OCI-LY3 (cell line): ENCODE results near the gene CNNM1.

Source experiments
- EZH2phosphoT487 ChIP-seq: fragments of 200-600 bp; shearing (Covaris generic); IDR thresholded peaks from 2 replicates; pipeline ENCODE4 v1.6.1; 2018; ENCODE audit warnings: antibody characterized with exemption, mixed run types, low read depth
- TF ChIP-seq, protein P1 (sequence below): fragments of 200-600, 300-600 bp; sonication (generic); IDR thresholded peaks from 2 replicates; pipeline ENCODE4 v1.5.1; 2014; ENCODE audit warnings: antibody characterized with exemption, low read length, low read depth

DNA sequence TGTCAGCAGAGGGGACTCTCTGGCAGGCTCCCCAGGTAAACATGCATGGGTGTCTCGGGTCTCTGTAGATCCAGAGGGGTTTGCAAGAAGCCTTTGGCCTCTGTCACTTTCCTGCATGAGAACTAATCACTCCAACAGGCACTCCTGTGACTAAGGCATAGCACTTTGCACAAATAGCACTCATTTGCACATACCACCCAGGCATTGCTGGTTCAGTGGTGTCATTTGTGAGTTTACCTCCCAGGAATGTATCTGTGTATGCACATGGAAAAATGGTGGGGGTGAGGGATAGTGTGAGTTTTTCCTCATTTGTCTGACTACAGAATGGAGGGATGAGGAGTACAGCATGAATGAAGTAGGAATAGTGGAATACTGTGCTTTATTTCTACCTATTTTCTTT lies 39.5 kb downstream of the CNNM1 start:
- TF ChIP-seq, protein P1, sequence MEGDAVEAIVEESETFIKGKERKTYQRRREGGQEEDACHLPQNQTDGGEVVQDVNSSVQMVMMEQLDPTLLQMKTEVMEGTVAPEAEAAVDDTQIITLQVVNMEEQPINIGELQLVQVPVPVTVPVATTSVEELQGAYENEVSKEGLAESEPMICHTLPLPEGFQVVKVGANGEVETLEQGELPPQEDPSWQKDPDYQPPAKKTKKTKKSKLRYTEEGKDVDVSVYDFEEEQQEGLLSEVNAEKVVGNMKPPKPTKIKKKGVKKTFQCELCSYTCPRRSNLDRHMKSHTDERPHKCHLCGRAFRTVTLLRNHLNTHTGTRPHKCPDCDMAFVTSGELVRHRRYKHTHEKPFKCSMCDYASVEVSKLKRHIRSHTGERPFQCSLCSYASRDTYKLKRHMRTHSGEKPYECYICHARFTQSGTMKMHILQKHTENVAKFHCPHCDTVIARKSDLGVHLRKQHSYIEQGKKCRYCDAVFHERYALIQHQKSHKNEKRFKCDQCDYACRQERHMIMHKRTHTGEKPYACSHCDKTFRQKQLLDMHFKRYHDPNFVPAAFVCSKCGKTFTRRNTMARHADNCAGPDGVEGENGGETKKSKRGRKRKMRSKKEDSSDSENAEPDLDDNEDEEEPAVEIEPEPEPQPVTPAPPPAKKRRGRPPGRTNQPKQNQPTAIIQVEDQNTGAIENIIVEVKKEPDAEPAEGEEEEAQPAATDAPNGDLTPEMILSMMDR, result no peak
- TF ChIP-seq EZH2phosphoT487, result no peak
